Pancreas (tissue), 10 donors: ENCODE data around the gene ADAM11. TPM values are rescaled to one million over a fixed set of nuclear protein-coding genes. Genes with fewer than 3 reads are reported as not detected.

Experiments used
- ATAC-seq, 4 donors: fragments of 200-7000 bp; cut with Tn5 transposase; one replicate each; pipeline versions ENCODE4 v1.8.0 to v1.9.1; 2020; ENCODE audit warnings: mild to moderate bottlenecking in 4 of 4, moderate library complexity in 4 of 4
- DNase-seq, 6 donors: peaks; one replicate each; pipeline ENCODE4 v3.0.0-alpha.2; 2020
- FAIRE-seq: peaks from 2 replicates; lab custom pipeline; 2012; peaks lifted over from hg19 to GRCh38; lab: Jason Lieb, UNC
- H3K27ac ChIP-seq, 4 donors: fragments of 200-600 bp; sonication (generic); 1 replicate in 3 of 4; 2 replicates in 1 of 4; pipeline versions ENCODE4 v1.5.0 to v1.8.0; 2020
- H3K27me3 ChIP-seq, 4 donors: fragments of 200-600 bp; one replicate each; pipeline ENCODE4 v1.8.0; 2021
- H3K36me3 ChIP-seq, 3 donors: fragments of 200-600 bp; sonication (generic) in 1 of 3; one replicate each; pipeline versions ENCODE4 v1.5.0 to v1.8.0; 2020 to 2021
- H3K4me1 ChIP-seq, 3 donors: fragments of 200-600 bp; one replicate each; pipeline ENCODE4 v1.8.0; 2021
- H3K4me3 ChIP-seq, 4 donors: fragments of 200-600 bp; sonication (generic) in 2 of 4; one replicate each; pipeline versions ENCODE4 v1.5.0 to v1.8.0; 2020 to 2021
- H3K9me3 ChIP-seq, 4 donors: fragments of 200-600 bp; one replicate each; pipeline ENCODE4 v1.8.0; 2021
- WGBS, 2 donors: extraction: QIAGEN DNeasy Blood & Tissue Kit; methylation state at CpG; one replicate each; pipeline ENCODE4 v1.1.7; 2013; 5-methylcytosine and 5-hydroxymethylcytosine counted together
- intact Hi-C, 3 donors: fragments of 100-400 bp; cut with DNase I; formaldehyde crosslinking; loops; one replicate each; pipeline versions ENCODE4 v1.11.1 to v1.14.2; 2022
- polyA plus RNA-seq, 2 donors: library from polyadenylated mRNA; stranded (reverse); fragments of 200-250 nt; gene quantifications; one replicate each; pipeline ENCODE4 v1.2.3, GENCODE V29; 2013
- total RNA-seq, 6 donors: library from RNA; stranded (reverse); fragmentation: NEBNext Ultra II Directional in 4 of 6; extraction: Animal tissue kit (Norgen Biotek cat#: 25700) in 4 of 6; gene quantifications; one replicate each; pipeline versions ENCODE4 v1.2.1 to v1.2.4, GENCODE V29; 2021 to 2023
- TF ChIP-seq, protein P1 (sequence below), 4 donors: fragments of 200-600 bp; sonication (generic) in 3 of 4; IDR thresholded peaks; one replicate each; pipeline versions ENCODE4 v1.5.0 to v1.8.0; 2021; ENCODE audit warnings: antibody characterized with exemption in 4 of 4
- donor health status: healthy with polysubstance abuse.
- donor health status: DM: no; HTN: no; CAD: no; lungs with moderate emphysema.
- donor health status: DM: no; HTN: no; CAD: no.
- donor health status: control.
- donor health status: control.
- donor health status: Bipolar disorder and iron deficiency.
- donor health status: DM: yes; HTN: yes; CAD: no.
- donor health status: DM: no; HTN: no; CAD: no.
- donor health status: DM: no; HTN: no; CAD: no.
- donor health status: DM: yes; HTN: yes; CAD: no.

ADAM11 gene
- total and polyA plus RNA-seq, 8 donors, result 0.03 to 0.40 (median 0.18) TPM

GRCh38 chr17:44747566-44747965, 11.2 kb upstream of the ADAM11 start:
- Histone ChIP-seq H3K36me3 (no peaks in the 10 kb centered on the region), H3K9me3 (no peaks in the 10 kb centered on the region), H3K27ac (no peak overlapping the region), H3K4me1 (no peaks in the 10 kb centered on the region), H3K27me3 (no peaks in the 10 kb centered on the region), H3K4me3 (no peak overlapping the region)
- ATAC-seq (no peak), DNase-seq (no peak), FAIRE-seq (no peak)
- TF ChIP-seq, protein P1, sequence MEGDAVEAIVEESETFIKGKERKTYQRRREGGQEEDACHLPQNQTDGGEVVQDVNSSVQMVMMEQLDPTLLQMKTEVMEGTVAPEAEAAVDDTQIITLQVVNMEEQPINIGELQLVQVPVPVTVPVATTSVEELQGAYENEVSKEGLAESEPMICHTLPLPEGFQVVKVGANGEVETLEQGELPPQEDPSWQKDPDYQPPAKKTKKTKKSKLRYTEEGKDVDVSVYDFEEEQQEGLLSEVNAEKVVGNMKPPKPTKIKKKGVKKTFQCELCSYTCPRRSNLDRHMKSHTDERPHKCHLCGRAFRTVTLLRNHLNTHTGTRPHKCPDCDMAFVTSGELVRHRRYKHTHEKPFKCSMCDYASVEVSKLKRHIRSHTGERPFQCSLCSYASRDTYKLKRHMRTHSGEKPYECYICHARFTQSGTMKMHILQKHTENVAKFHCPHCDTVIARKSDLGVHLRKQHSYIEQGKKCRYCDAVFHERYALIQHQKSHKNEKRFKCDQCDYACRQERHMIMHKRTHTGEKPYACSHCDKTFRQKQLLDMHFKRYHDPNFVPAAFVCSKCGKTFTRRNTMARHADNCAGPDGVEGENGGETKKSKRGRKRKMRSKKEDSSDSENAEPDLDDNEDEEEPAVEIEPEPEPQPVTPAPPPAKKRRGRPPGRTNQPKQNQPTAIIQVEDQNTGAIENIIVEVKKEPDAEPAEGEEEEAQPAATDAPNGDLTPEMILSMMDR (IDR thresholded peaks at IDR 0.05), result no peak
- intact Hi-C loops, result no loop called here

- intact Hi-C loops, result no loop called here
- Histone ChIP-seq H3K36me3 (no peaks in the 10 kb centered on the region), H3K27me3 (no peaks in the 10 kb centered on the region), H3K27ac (no peak overlapping the region), H3K4me1 (no peaks in the 10 kb centered on the region), H3K9me3 (no peaks in the 10 kb centered on the region), H3K4me3 (no peak overlapping the region)
- no peak for FAIRE-seq
- TF ChIP-seq, protein P1 (IDR thresholded peaks at IDR 0.05), result no peak
- 81 to 88% methylated on average over 15 to 19 of the region's 19 CpGs for WGBS, 2 donors
- peak in 2 of 4 donors; percentile 30 to 35 for ATAC-seq
- DNase-seq, result peak in 1 of 6 donors; percentile 65
These were observed 9.5 kb upstream of the ADAM11 start for GRCh38 chr17:44749076-44749979.

GRCh38 chr17:44749980-44750318, 8.8 kb upstream of the ADAM11 start:
- H3K27ac ChIP-seq, result no peak overlapping the region
- no peaks in the 10 kb centered on the region for H3K27me3 ChIP-seq
- H3K4me3 ChIP-seq, result no peak overlapping the region
- FAIRE-seq (no peak), ATAC-seq (peak in 1 of 4 donors; percentile 17), DNase-seq (no peak)
- TF ChIP-seq, protein P1 (IDR thresholded peaks at IDR 0.05), result no peak
- H3K9me3 ChIP-seq, result no peaks in the 10 kb centered on the region
- WGBS, 2 donors, result 60 to 70% methylated on average over 8 to 9 of the region's 9 CpGs
- intact Hi-C loops, result no loop called here
- H3K4me1 ChIP-seq, result no peaks in the 10 kb centered on the region
- H3K36me3 ChIP-seq, result no peaks in the 10 kb centered on the region

DNA sequence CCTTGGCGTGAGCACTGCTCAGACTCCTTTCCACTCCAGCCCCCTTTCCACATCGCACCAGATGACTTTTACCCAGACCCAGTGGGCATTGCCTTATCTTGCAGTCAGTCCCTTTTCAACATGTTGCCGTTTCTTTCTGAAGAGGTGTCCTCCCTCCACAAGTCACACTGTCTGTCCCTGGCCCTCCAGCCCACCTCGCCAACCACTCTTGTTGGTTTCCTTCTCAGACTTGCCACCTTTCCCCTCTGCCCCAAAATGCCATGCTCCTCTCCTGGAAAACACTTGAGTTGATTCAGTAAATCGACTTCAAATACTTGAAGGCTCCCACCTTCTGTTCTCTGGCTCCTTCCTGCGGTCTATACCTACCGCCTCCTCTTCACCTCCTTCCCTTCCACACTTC, 7.5 kb upstream of the ADAM11 start:
- DNase-seq (no peak), FAIRE-seq (no peak), ATAC-seq (no peak)
- Histone ChIP-seq H3K4me1 (no peaks in the 10 kb centered on the region), H3K9me3 (no peaks in the 10 kb centered on the region), H3K27me3 (no peaks in the 10 kb centered on the region), H3K27ac (no peak overlapping the region), H3K4me3 (no peak overlapping the region), H3K36me3 (no peaks in the 10 kb centered on the region)
- TF ChIP-seq, protein P1 (IDR thresholded peaks at IDR 0.05), result no peak
- 81 to 86% methylated on average over 7 of the region's 7 CpGs for whole genome bisulfite sequencing, 2 donors
- intact Hi-C loops, result no loop called here

DNA sequence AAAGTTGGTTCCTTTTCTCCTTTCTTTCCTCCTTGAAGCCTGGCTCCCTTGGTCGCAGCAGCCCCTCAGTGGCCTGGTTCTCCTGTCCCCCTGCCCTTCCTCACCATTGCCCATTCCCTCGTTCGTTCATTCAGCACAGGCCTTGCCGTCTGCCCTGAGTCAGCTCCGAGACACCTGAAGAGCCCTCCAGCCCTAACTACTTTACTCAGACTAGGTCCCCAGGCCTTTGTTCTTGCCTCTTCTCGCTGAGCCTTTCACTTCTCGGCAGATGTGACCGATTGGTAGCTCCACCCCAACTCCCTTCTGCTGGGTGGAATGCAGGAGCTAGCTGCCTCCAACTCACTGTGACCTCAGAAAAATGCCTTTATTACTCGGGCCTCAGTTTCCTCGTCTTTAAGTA, 7.0 kb upstream of the ADAM11 start:
- no peaks in the 10 kb centered on the region for H3K27me3 ChIP-seq
- H3K36me3 ChIP-seq, result no peaks in the 10 kb centered on the region
- H3K27ac ChIP-seq, result no peak overlapping the region
- ATAC-seq (no peak), DNase-seq (no peak), FAIRE-seq (no peak)
- WGBS, 2 donors, result 80 to 87% methylated on average over 10 of the region's 10 CpGs
- intact Hi-C loops, result no loop called here
- TF ChIP-seq, protein P1 (IDR thresholded peaks at IDR 0.05), result no peak
- H3K4me1 ChIP-seq, result no peaks in the 10 kb centered on the region
- no peaks in the 10 kb centered on the region for H3K9me3 ChIP-seq
- H3K4me3 ChIP-seq, result no peak overlapping the region
